ENCODE results near the gene GPC4. TPM values are rescaled to one million over a fixed set of nuclear protein-coding genes. Genes with fewer than 3 reads are reported as not detected.

Gene GPC4
- total RNA-seq, 2 donors from 2014 or later: 8.0 to 15.2 TPM

DNA sequence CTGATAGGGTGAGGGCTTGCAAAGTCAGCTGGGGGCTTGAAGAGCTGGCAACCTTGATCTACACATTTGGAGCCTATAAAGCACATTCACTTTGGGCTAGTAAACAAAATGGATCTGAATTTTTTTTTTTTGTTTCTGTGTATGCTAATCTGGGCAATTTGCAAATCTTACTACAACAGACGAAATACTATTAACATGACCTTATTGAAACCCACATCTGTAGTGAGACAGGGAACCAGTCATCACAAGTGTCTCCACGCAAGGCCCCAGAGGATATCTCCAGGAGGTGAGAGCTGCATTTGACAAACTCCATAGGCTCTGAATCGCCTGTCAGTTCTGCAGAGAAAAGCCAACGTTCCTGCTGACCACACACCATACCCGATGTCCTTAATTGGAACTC is 164.1 kb downstream of the GPC4 start:
- Histone ChIP-seq H3K27ac (no peak overlapping the region), H3K9me3 (no peaks in the 10 kb centered on the region), H3K27me3 (replicated peaks; ENCODE audit: insufficient read depth) (no peaks in the 10 kb centered on the region), H3K4me1 (replicated peaks) (no peaks in the 10 kb centered on the region), H3K4me3 (no peak overlapping the region), H3K36me3 (no peaks in the 10 kb centered on the region)
- intact Hi-C loops (cut with DNase I): no loop called here
- WGBS: 83% methylated on average over 5 of the region's 5 CpGs
- DNase-seq (ENCODE audit: low spot score): no peak
- TF ChIP-seq, protein P1, sequence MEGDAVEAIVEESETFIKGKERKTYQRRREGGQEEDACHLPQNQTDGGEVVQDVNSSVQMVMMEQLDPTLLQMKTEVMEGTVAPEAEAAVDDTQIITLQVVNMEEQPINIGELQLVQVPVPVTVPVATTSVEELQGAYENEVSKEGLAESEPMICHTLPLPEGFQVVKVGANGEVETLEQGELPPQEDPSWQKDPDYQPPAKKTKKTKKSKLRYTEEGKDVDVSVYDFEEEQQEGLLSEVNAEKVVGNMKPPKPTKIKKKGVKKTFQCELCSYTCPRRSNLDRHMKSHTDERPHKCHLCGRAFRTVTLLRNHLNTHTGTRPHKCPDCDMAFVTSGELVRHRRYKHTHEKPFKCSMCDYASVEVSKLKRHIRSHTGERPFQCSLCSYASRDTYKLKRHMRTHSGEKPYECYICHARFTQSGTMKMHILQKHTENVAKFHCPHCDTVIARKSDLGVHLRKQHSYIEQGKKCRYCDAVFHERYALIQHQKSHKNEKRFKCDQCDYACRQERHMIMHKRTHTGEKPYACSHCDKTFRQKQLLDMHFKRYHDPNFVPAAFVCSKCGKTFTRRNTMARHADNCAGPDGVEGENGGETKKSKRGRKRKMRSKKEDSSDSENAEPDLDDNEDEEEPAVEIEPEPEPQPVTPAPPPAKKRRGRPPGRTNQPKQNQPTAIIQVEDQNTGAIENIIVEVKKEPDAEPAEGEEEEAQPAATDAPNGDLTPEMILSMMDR (IDR thresholded peaks at IDR 0.05): no peak
- no peak for TF ChIP-seq POLR2AphosphoS5 (IDR thresholded peaks at IDR 0.05)
- TF ChIP-seq POLR2A (IDR thresholded peaks at IDR 0.05): no peak

DNA sequence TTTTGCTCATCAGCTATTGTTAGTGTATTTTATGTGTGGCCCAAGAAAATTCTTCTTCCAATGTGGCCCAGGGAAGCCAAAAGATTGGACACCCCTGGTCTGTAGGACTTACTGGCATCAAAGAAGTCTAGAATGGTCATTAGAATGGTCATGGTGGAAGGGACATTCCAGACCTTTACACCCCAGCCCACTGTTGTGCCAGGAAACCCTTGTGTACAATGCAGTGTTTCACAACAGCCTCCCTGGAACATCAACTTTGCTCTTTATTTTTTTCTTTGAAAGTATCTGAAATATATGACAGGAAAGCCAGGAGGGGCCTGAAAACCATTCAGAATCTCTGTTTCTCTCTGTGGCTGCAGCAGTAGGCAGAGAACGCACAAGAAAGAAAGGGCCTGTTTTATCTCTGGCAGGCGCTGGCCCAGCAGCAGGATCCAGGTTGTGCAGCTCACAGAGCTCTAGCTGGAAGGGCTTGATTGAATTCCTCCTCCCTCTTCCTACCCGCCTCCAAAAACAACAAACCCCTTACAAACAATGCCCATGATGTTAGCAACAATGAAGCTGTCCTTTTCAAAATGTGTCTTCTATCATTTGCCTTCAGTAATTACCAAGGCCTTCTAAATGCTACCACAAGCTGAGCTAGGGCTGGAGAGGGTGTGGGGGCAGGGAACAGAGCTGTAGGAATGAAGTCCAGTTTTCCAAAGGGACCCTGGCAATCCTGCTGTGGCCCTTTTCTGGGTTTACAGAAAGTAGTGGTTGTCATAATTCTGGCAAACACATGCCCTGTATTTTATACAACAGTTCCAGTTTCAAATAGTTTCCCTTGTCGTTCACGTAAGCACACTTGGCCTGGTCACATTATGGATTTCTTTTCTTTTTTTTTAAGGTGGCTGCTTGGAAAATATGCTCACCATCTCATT is 164.8 kb downstream of the GPC4 start:
- Histone ChIP-seq H3K4me3 (no peak overlapping the region), H3K27ac (no peak overlapping the region), H3K36me3 (no peaks in the 10 kb centered on the region), H3K27me3 (replicated peaks; ENCODE audit: insufficient read depth) (no peaks in the 10 kb centered on the region), H3K9me3 (no peaks in the 10 kb centered on the region), H3K4me1 (replicated peaks) (no peaks in the 10 kb centered on the region)
- DNase-seq (ENCODE audit: low spot score): no peak
- WGBS: 71% methylated on average over 5 of the region's 5 CpGs
- no peak for TF ChIP-seq POLR2AphosphoS5 (IDR thresholded peaks at IDR 0.05)
- TF ChIP-seq, protein P1 (IDR thresholded peaks at IDR 0.05): no peak
- TF ChIP-seq POLR2A (IDR thresholded peaks at IDR 0.05): no peak
- intact Hi-C loops (cut with DNase I): no loop called here

Other genes starting within 250 kb of the GPC4 start
- gene TFDP3, start 197.1 kb downstream of the GPC4 start, total RNA-seq: 1 to 10 TPM in 1 of 2 donors, not detected in 1; 2.9 TPM

Data from prostate gland (tissue), 2 donors.